Measurements from ENCODE around the gene IFIT1B.

GRCh38 chr10:89388806-89389205 lies 10.9 kb downstream of the IFIT1B start:
- TF ChIP-seq POLR2A (IDR thresholded peaks at IDR 0.05) (no peak), CTCF (IDR thresholded peaks at IDR 0.05) (no peak)

All from heart left ventricle (tissue), 13 donors.